ENCODE measurements around the gene CLCA1. TPM values are rescaled to one million over a fixed set of nuclear protein-coding genes. Genes with fewer than 3 reads are reported as not detected.

CLCA1 gene
- total RNA-seq, 1 donor from 2014 or later = not detected

DNA sequence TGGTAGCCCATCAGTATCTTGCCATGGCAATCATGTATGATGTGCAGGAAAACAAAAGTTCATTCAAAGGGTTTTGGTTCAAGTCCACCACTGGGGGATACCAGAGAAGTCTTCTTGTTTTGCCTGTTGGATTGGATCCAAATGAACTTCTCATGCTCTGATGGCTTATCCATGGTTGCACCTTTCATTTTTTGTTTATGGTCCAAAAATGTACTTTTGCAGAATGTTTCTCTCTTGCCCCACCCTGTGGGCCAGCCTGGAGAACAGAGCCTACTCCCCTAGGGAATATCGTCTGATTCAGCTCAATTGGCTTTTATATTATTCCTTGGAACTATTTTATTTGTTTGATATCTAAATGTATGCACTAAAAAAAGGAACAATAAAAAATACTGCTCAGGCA lies 20.1 kb upstream of the CLCA1 start:
- TF ChIP-seq, protein P1, sequence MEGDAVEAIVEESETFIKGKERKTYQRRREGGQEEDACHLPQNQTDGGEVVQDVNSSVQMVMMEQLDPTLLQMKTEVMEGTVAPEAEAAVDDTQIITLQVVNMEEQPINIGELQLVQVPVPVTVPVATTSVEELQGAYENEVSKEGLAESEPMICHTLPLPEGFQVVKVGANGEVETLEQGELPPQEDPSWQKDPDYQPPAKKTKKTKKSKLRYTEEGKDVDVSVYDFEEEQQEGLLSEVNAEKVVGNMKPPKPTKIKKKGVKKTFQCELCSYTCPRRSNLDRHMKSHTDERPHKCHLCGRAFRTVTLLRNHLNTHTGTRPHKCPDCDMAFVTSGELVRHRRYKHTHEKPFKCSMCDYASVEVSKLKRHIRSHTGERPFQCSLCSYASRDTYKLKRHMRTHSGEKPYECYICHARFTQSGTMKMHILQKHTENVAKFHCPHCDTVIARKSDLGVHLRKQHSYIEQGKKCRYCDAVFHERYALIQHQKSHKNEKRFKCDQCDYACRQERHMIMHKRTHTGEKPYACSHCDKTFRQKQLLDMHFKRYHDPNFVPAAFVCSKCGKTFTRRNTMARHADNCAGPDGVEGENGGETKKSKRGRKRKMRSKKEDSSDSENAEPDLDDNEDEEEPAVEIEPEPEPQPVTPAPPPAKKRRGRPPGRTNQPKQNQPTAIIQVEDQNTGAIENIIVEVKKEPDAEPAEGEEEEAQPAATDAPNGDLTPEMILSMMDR (IDR thresholded peaks at IDR 0.05; ENCODE audit: insufficient read depth, low read depth, low read length) = no peak
- TF ChIP-seq EZH2 (IDR thresholded peaks at IDR 0.05; ENCODE audit: insufficient read depth, low read length) = no peak
- Mint-ChIP-seq H3K27ac (ENCODE audit: unreplicated experiment) (no peak overlapping the region), H3K27me3 (ENCODE audit: low read depth, unreplicated experiment) (peaks cover 1% of the 10 kb centered on the region), H3K9me3 (ENCODE audit: unreplicated experiment) (no peaks in the 10 kb centered on the region), H3K4me3 (ENCODE audit: unreplicated experiment) (no peak overlapping the region), H3K4me1 (ENCODE audit: low read depth, unreplicated experiment) (peaks cover 3% of the 10 kb centered on the region), H3K36me3 (ENCODE audit: low read depth, unreplicated experiment) (no peaks in the 10 kb centered on the region)
- no peaks in the 10 kb centered on the region for H3K27me3 ChIP-seq (ENCODE audit: insufficient read depth, low read length)
- H3K9ac ChIP-seq (ENCODE audit: low read length) = no peak overlapping the region
- no peak overlapping the region for H2AFZ ChIP-seq (ENCODE audit: low read depth, low read length)
- H3K4me1 ChIP-seq (ENCODE audit: insufficient read depth, low read length) = no peaks in the 10 kb centered on the region
- no peaks in the 10 kb centered on the region for H3K79me2 ChIP-seq (ENCODE audit: insufficient read depth, low read length)
- no peak overlapping the region for H3K27ac ChIP-seq (ENCODE audit: low read depth, low read length)
- no peak for DNase-seq (ENCODE audit: low read depth)
- no peaks in the 10 kb centered on the region for H3K9me3 ChIP-seq (ENCODE audit: insufficient read depth, low read depth, low read length)
- FAIRE-seq = no peak
- H3K36me3 ChIP-seq (ENCODE audit: insufficient read depth, low read length) = no peaks in the 10 kb centered on the region
- H3K4me2 ChIP-seq (ENCODE audit: low read length) = no peak overlapping the region
- no peaks in the 10 kb centered on the region for H4K20me1 ChIP-seq (ENCODE audit: insufficient read depth, low read length)
- no peak overlapping the region for H3K4me3 ChIP-seq (ENCODE audit: insufficient read depth, low read depth, low read length)

DNA sequence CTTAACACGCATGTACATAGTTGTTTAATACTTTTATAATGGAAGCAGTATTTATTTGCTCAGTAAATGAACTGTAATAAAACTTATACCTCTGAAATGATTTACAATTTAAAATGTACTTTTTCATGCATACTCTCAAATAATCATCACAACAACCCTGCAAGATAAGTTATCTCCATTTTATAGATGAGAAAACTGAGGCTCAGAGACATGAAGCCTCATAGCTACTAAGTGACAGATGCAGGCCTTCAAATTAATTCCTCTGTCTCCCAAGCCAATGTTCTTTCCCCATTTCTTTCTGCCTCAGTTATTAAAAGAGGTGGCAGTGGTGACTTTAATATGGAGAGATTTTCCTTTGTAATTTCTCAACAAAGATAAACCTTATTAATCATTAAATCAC lies 19.6 kb upstream of the CLCA1 start:
- no peak for DNase-seq (ENCODE audit: low read depth)
- Histone ChIP-seq H3K4me3 (ENCODE audit: insufficient read depth, low read depth, low read length) (no peak overlapping the region), H3K9ac (ENCODE audit: low read length) (no peak overlapping the region), H3K9me3 (ENCODE audit: insufficient read depth, low read depth, low read length) (no peaks in the 10 kb centered on the region), H3K36me3 (ENCODE audit: insufficient read depth, low read length) (no peaks in the 10 kb centered on the region), H4K20me1 (ENCODE audit: insufficient read depth, low read length) (no peaks in the 10 kb centered on the region), H3K27me3 (ENCODE audit: insufficient read depth, low read length) (no peaks in the 10 kb centered on the region), H3K27ac (ENCODE audit: low read depth, low read length) (no peak overlapping the region), H2AFZ (ENCODE audit: low read depth, low read length) (no peak overlapping the region), H3K79me2 (ENCODE audit: insufficient read depth, low read length) (no peaks in the 10 kb centered on the region), H3K4me1 (ENCODE audit: insufficient read depth, low read length) (no peaks in the 10 kb centered on the region), H3K4me2 (ENCODE audit: low read length) (no peak overlapping the region)
- Mint-ChIP-seq H3K36me3 (ENCODE audit: low read depth, unreplicated experiment) (no peaks in the 10 kb centered on the region), H3K4me3 (ENCODE audit: unreplicated experiment) (no peak overlapping the region), H3K27me3 (ENCODE audit: low read depth, unreplicated experiment) (peaks cover 1% of the 10 kb centered on the region), H3K9me3 (ENCODE audit: unreplicated experiment) (no peaks in the 10 kb centered on the region), H3K4me1 (ENCODE audit: low read depth, unreplicated experiment) (peaks cover 3% of the 10 kb centered on the region), H3K27ac (ENCODE audit: unreplicated experiment) (no peak overlapping the region)
- TF ChIP-seq, protein P1 (IDR thresholded peaks at IDR 0.05; ENCODE audit: insufficient read depth, low read depth, low read length) = no peak
- TF ChIP-seq EZH2 (IDR thresholded peaks at IDR 0.05; ENCODE audit: insufficient read depth, low read length) = no peak
- FAIRE-seq = no peak

DNA sequence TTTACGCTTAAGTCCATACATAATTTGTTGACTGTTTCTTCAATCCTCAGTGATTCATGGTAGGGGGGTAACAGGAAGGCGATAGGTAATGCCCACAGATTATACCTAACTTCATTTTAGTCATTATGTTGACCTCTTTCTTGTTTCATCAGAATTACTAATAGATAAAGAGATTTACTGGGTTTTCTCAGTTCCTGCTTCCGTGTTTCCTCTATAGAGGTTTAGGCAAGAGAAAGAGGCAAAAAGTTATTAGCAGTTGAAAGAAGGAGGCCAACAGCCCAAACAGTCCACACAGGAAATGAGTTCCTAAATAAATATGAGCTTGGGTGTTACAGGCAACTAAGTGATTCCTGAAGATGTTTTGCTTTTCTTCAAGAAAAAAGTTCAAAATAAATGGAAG lies 17.9 kb upstream of the CLCA1 start:
- no peak overlapping the region for H3K4me2 ChIP-seq (ENCODE audit: low read length)
- no peaks in the 10 kb centered on the region for H3K27me3 ChIP-seq (ENCODE audit: insufficient read depth, low read length)
- H3K36me3 ChIP-seq (ENCODE audit: insufficient read depth, low read length) = no peaks in the 10 kb centered on the region
- Mint-ChIP-seq H3K36me3 (ENCODE audit: low read depth, unreplicated experiment) (no peaks in the 10 kb centered on the region), H3K4me3 (ENCODE audit: unreplicated experiment) (no peak overlapping the region), H3K4me1 (ENCODE audit: low read depth, unreplicated experiment) (peaks cover 3% of the 10 kb centered on the region), H3K27ac (ENCODE audit: unreplicated experiment) (no peak overlapping the region), H3K9me3 (ENCODE audit: unreplicated experiment) (no peaks in the 10 kb centered on the region), H3K27me3 (ENCODE audit: low read depth, unreplicated experiment) (peaks cover 1% of the 10 kb centered on the region)
- no peak overlapping the region for H3K27ac ChIP-seq (ENCODE audit: low read depth, low read length)
- H3K4me3 ChIP-seq (ENCODE audit: insufficient read depth, low read depth, low read length) = no peak overlapping the region
- FAIRE-seq (no peak), DNase-seq (ENCODE audit: low read depth) (no peak)
- TF ChIP-seq, protein P1 (IDR thresholded peaks at IDR 0.05; ENCODE audit: insufficient read depth, low read depth, low read length) = no peak
- no peak for TF ChIP-seq EZH2 (IDR thresholded peaks at IDR 0.05; ENCODE audit: insufficient read depth, low read length)
- no peaks in the 10 kb centered on the region for H3K4me1 ChIP-seq (ENCODE audit: insufficient read depth, low read length)
- no peaks in the 10 kb centered on the region for H4K20me1 ChIP-seq (ENCODE audit: insufficient read depth, low read length)
- no peaks in the 10 kb centered on the region for H3K9me3 ChIP-seq (ENCODE audit: insufficient read depth, low read depth, low read length)
- H3K79me2 ChIP-seq (ENCODE audit: insufficient read depth, low read length) = no peaks in the 10 kb centered on the region
- no peak overlapping the region for H2AFZ ChIP-seq (ENCODE audit: low read depth, low read length)
- H3K9ac ChIP-seq (ENCODE audit: low read length) = no peak overlapping the region

All from astrocyte (in vitro differentiated cells and primary cell).